Tibial nerve (tissue), 4 donors: ENCODE measurements around the gene NPFFR1. TPM values are rescaled to one million over a fixed set of nuclear protein-coding genes. Genes with fewer than 3 reads are reported as not detected.

Experiments used
- DNase-seq, 2 donors: peaks; one replicate each; pipeline ENCODE4 v3.0.0-alpha.2; 2019; ENCODE audit warnings: low spot score in 2 of 2
- H3K27ac ChIP-seq, 4 donors: fragments of 200-600 bp; sonication (generic) in 3 of 4; one replicate each; pipeline ENCODE4 v1.5.1; 2017 to 2019; ENCODE audit warnings: mild to moderate bottlenecking in 1 of 4
- H3K27me3 ChIP-seq, 2 donors: fragments of 200-600 bp; sonication (generic) in 1 of 2; one replicate each; pipeline versions ENCODE4 v1.5.1 to v1.6.0; 2017 to 2019
- H3K36me3 ChIP-seq, 3 donors: fragments of 200-600 bp; sonication (generic); one replicate each; pipeline ENCODE4 v1.5.1; 2018 to 2019
- H3K4me1 ChIP-seq, 4 donors: fragments of 200-600 bp; sonication (generic) in 3 of 4; one replicate each; pipeline ENCODE4 v1.5.1; 2017 to 2019
- H3K4me3 ChIP-seq, 4 donors: fragments of 200-600 bp; sonication (generic) in 3 of 4; one replicate each; pipeline ENCODE4 v1.5.1; 2017 to 2019; ENCODE audit warnings: mild to moderate bottlenecking in 1 of 4, moderate library complexity in 1 of 4
- H3K9me3 ChIP-seq, 4 donors: fragments of 200-600 bp; sonication (generic) in 3 of 4; one replicate each; pipeline ENCODE4 v1.5.1; 2017 to 2019
- EP300 ChIP-seq, 2 donors: sonication (generic); formaldehyde crosslinking; IDR thresholded peaks; one replicate each; pipeline ENCODE4 v1.6.1; 2017; ENCODE audit warnings: antibody characterized with exemption in 2 of 2, mild to moderate bottlenecking in 1 of 2
- POLR2A ChIP-seq, 2 donors: fragments of 450-650 bp; IDR thresholded peaks; one replicate each; pipeline ENCODE4 v1.6.1; 2017; ENCODE audit warnings: antibody characterized with exemption in 2 of 2, mild to moderate bottlenecking in 2 of 2, moderate library complexity in 2 of 2
- WGBS, 2 donors: methylation state at CpG; one replicate each; pipeline ENCODE4 v1.1.5; 2018; 5-methylcytosine and 5-hydroxymethylcytosine counted together
- total RNA-seq, 4 donors: library from RNA; depleted of rRNA; stranded (reverse); fragments of >200 nt; gene quantifications; one replicate each; pipeline ENCODE4 v1.1.0, GENCODE V29; 2016
- TF ChIP-seq, protein P1 (sequence below), 5 experiments: fragments of 200-600 bp in 3 of 5; fragments of 450-650 bp in 2 of 5; sonication (generic) in 3 of 5; IDR thresholded peaks; one replicate each; pipeline ENCODE4 v1.5.1; 2016 to 2019; ENCODE audit warnings: antibody characterized with exemption in 5 of 5, mild to moderate bottlenecking in 3 of 5, moderate library complexity in 2 of 5

The NPFFR1 gene
- total RNA-seq, 4 donors from 2014 or later, result 1.8 to 5.7 (median 4.4) TPM

DNA sequence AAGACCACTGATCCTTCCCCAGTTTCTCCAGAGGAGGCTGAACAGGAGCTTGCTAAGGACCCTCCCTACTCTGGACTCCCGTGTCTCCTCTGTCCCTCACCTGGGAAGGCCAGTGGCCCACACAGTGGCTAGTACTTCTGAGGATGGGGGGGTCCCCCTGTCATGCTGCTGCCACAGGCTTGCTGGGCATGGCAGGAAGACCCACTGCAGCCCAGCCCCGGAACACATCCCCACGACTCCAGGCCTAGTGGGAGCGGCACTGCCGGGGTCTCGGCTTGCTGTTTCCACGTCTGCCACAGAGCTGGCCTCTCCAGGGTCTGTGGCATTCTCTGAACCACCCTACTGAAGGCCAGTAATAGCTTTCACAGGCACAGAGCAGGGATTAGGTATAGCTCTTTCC is 25.9 kb upstream of the NPFFR1 start:
- no peak for TF ChIP-seq EP300 (IDR thresholded peaks at IDR 0.05)
- no peak for TF ChIP-seq POLR2A (IDR thresholded peaks at IDR 0.05)
- TF ChIP-seq, protein P1, sequence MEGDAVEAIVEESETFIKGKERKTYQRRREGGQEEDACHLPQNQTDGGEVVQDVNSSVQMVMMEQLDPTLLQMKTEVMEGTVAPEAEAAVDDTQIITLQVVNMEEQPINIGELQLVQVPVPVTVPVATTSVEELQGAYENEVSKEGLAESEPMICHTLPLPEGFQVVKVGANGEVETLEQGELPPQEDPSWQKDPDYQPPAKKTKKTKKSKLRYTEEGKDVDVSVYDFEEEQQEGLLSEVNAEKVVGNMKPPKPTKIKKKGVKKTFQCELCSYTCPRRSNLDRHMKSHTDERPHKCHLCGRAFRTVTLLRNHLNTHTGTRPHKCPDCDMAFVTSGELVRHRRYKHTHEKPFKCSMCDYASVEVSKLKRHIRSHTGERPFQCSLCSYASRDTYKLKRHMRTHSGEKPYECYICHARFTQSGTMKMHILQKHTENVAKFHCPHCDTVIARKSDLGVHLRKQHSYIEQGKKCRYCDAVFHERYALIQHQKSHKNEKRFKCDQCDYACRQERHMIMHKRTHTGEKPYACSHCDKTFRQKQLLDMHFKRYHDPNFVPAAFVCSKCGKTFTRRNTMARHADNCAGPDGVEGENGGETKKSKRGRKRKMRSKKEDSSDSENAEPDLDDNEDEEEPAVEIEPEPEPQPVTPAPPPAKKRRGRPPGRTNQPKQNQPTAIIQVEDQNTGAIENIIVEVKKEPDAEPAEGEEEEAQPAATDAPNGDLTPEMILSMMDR (IDR thresholded peaks at IDR 0.05), result no peak
- Histone ChIP-seq H3K27ac (no peak overlapping the region), H3K4me1 (no peaks in the 10 kb centered on the region), H3K4me3 (no peak overlapping the region), H3K9me3 (no peaks in the 10 kb centered on the region), H3K36me3 (no peaks in the 10 kb centered on the region), H3K27me3 (no peaks in the 10 kb centered on the region)
- DNase-seq, result no peak
- WGBS, 2 donors, result 87 to 92% methylated on average over 4 to 7 of the region's 7 CpGs

DNA sequence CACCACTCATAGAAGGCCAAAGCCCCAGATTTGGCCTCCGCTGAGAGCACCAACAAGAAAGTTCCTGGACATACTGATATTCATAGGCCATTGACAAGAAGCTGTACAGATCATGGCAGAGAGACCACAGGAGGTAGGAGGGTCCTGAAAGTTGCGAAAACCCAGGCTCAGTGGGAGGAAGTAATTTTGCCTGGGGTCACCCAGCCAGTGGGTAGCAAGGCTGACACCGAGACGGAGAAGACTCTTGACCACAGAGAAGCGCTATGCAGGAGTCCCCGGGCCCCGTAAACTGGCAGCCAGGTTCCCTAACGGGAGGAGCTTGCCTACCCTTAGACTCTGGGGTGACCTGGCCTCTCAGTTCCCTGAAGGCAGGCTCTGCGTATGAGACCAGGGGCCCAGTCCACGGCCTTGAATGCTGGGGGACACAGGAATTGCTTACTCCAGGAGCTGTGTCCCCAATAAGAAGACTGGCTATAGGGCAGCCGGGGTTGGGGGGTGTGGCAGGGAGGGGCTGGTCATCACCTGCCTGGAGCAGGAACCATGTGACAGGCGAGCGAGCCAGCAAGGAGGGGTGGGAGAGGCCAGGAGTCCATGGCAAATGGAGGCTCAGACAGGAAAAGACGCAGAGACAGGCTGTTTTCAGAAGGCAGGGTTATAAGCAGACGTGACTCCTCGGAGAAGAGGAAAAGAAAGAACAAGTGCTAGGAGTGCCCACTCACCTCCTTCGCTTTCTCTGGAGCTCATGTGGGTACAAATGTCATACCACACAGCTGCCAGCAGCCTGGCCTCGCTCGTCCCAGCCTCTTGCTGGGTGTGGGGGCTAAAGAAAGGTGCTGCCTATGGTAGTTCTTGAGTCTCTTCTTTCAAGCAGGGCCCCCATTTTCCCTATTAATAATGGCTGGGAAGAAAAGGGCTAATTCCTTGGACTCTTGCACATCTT is 24.6 kb upstream of the NPFFR1 start:
- H3K4me1 ChIP-seq, result no peaks in the 10 kb centered on the region
- WGBS, 2 donors, result 86% methylated on average over 19 of the region's 19 CpGs
- no peaks in the 10 kb centered on the region for H3K9me3 ChIP-seq
- no peaks in the 10 kb centered on the region for H3K27me3 ChIP-seq
- H3K4me3 ChIP-seq, result no peak overlapping the region
- H3K36me3 ChIP-seq, result no peaks in the 10 kb centered on the region
- DNase-seq, result no peak
- TF ChIP-seq EP300 (IDR thresholded peaks at IDR 0.05) (peak in 1 of 2 donors; percentile 52), POLR2A (IDR thresholded peaks at IDR 0.05) (no peak)
- H3K27ac ChIP-seq, result peak overlapping the region in 2 of 4 donors; percentile 28 to 66

DNA sequence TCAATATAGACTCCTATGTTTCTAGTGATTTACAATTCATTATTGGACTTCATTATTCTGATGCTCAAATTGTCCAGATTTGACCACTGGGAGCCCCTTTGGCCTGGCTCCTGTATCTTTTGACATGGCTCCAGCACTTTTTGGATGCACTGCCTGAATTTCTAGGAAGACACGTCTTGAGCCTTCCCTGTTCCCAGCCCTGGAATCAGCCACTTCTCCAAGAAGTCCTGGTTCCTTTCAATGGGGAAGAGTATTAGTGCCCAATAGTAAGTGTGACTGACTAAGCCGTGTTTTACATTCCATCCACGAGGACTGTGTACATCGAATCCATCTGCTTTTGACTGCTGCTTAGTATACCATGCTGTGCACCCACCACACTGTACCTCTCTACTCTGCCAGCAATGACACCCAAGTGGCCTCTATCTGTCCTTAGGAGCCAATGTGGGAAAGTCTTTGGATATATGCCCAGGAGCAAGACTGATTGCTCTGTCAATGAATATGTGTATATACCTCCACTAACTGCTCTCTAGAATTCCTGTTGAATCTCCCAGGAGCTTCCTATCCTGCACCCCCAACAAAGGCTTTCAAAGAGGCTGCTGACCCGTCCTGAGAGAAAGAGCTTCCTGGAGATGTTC is 23.2 kb upstream of the NPFFR1 start:
- Histone ChIP-seq H3K9me3 (no peaks in the 10 kb centered on the region), H3K4me3 (no peak overlapping the region), H3K4me1 (no peaks in the 10 kb centered on the region), H3K27ac (no peak overlapping the region), H3K36me3 (no peaks in the 10 kb centered on the region), H3K27me3 (no peaks in the 10 kb centered on the region)
- DNase-seq, result no peak
- TF ChIP-seq POLR2A (IDR thresholded peaks at IDR 0.05) (no peak), EP300 (IDR thresholded peaks at IDR 0.05) (no peak)
- TF ChIP-seq, protein P1 (IDR thresholded peaks at IDR 0.05), result no peak
- 81 to 88% methylated on average over 5 of the region's 5 CpGs for WGBS, 2 donors

DNA sequence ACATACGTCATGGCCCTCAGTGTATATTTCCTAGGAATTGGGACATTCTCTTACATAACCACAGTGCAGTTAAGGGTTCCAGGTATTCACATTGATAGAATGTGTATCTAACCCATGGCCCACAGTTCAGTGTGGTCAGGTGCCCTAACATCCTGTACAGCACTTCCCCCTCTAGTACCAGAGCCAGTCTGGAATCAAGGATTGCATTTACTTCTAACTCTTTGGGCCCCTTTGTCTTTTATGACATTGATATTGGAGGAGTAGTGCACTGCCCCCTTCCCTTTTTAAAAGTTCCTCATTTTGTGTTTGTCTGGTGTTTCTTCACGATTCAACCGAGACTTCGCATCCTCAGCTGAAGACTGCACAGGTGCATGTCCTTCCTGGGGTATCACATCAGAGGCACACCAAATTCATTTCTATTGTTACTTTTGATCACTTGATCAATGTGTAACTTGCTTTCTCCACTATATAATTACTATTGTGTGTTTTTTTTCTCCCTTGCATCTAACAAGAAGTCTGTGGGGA is 22.4 kb upstream of the NPFFR1 start:
- Histone ChIP-seq H3K36me3 (peaks cover 0 to 3% (median 0%) of the 10 kb centered on the region in 3 donors), H3K4me1 (no peaks in the 10 kb centered on the region), H3K27ac (no peak overlapping the region), H3K9me3 (no peaks in the 10 kb centered on the region), H3K27me3 (no peaks in the 10 kb centered on the region), H3K4me3 (no peak overlapping the region)
- 88 to 96% methylated on average over 4 of the region's 4 CpGs for WGBS, 2 donors
- DNase-seq, result no peak
- TF ChIP-seq EP300 (IDR thresholded peaks at IDR 0.05), result no peak
- TF ChIP-seq, protein P1 (IDR thresholded peaks at IDR 0.05), result no peak
- TF ChIP-seq POLR2A (IDR thresholded peaks at IDR 0.05), result no peak

DNA sequence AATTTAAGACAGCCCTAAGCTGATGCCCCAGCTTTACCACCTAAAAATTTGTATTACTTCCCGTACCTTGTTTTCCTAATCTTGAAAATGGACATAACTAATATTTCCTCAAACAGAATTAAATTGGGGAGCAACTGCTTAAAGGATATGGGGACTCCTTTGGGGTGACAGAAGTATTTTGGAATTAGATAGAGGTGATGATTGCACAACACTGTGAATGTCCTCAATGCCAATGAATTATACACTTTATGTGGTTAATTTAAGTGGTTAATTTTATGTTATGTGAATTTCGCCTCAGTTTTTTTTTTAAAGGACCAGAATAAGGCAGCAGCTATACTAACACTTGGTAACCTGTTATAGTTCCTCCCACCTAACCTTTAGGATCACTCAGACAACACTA is 19.9 kb upstream of the NPFFR1 start:
- no peak for DNase-seq
- TF ChIP-seq, protein P1 (IDR thresholded peaks at IDR 0.05), result no peak
- no peak for TF ChIP-seq POLR2A (IDR thresholded peaks at IDR 0.05)
- TF ChIP-seq EP300 (IDR thresholded peaks at IDR 0.05), result no peak
- no peaks in the 10 kb centered on the region for H3K9me3 ChIP-seq
- no peak overlapping the region for H3K27ac ChIP-seq
- H3K27me3 ChIP-seq, result no peaks in the 10 kb centered on the region
- WGBS, 2 donors, result 82 to 92% methylated on average over 2 of the region's 2 CpGs
- H3K4me3 ChIP-seq, result no peak overlapping the region
- H3K36me3 ChIP-seq, result peaks cover 0 to 20% (median 0%) of the 10 kb centered on the region in 3 donors
- no peaks in the 10 kb centered on the region for H3K4me1 ChIP-seq
